Neural cell (in vitro differentiated cells): Measurements from ENCODE around the gene CHDH.

ENCODE experiments used
- EP300 ChIP-seq: fragments of 450-650 bp; conservative IDR thresholded peaks from 2 replicates; pipeline ENCODE4 v1.6.1; 2014; ENCODE audit warnings: antibody characterized with exemption, mild to moderate bottlenecking, moderate library complexity; ENCODE audit not compliant: poor library complexity, severe bottlenecking
- EZH2 ChIP-seq: fragments of 200-600, 300-800 bp; shearing (Covaris generic), sonication (generic); IDR thresholded peaks from 2 replicates; pipeline ENCODE4 v1.6.1; 2014; ENCODE audit warnings: antibody characterized with exemption, low read length, borderline replicate concordance, mild to moderate bottlenecking; ENCODE audit not compliant: insufficient read depth, poor library complexity, severe bottlenecking
- MXI1 ChIP-seq: fragments of 450-650 bp; conservative IDR thresholded peaks from 2 replicates; pipeline ENCODE4 v1.6.1; 2014; ENCODE audit warnings: antibody characterized with exemption, mild to moderate bottlenecking; ENCODE audit not compliant: poor library complexity, severe bottlenecking
- POLR2AphosphoS5 ChIP-seq: IDR thresholded peaks from 2 replicates; pipeline ENCODE4 v1.6.1; 2012
- RAD21 ChIP-seq: fragments of 450-650 bp; conservative IDR thresholded peaks from 2 replicates; pipeline ENCODE4 v1.6.1; 2014; ENCODE audit warnings: antibody characterized with exemption, mild to moderate bottlenecking, moderate library complexity
- REST ChIP-seq: IDR thresholded peaks from 2 replicates; pipeline ENCODE4 v1.6.1; 2012; ENCODE audit warnings: borderline replicate concordance
- SMC3 ChIP-seq: fragments of 450-650 bp; conservative IDR thresholded peaks from 2 replicates; pipeline ENCODE4 v1.6.1; 2014; ENCODE audit warnings: antibody characterized with exemption, mild to moderate bottlenecking, moderate library complexity; ENCODE audit not compliant: poor library complexity
- TAF1 ChIP-seq: IDR thresholded peaks from 2 replicates; pipeline ENCODE4 v1.6.1; 2012; ENCODE audit warnings: low read depth
- TF ChIP-seq, protein P1 (sequence below): fragments of 450-650 bp; IDR thresholded peaks from 2 replicates; pipeline ENCODE4 v1.5.1; 2014; ENCODE audit warnings: antibody characterized with exemption, mild to moderate bottlenecking, moderate library complexity; ENCODE audit not compliant: poor library complexity, severe bottlenecking

DNA sequence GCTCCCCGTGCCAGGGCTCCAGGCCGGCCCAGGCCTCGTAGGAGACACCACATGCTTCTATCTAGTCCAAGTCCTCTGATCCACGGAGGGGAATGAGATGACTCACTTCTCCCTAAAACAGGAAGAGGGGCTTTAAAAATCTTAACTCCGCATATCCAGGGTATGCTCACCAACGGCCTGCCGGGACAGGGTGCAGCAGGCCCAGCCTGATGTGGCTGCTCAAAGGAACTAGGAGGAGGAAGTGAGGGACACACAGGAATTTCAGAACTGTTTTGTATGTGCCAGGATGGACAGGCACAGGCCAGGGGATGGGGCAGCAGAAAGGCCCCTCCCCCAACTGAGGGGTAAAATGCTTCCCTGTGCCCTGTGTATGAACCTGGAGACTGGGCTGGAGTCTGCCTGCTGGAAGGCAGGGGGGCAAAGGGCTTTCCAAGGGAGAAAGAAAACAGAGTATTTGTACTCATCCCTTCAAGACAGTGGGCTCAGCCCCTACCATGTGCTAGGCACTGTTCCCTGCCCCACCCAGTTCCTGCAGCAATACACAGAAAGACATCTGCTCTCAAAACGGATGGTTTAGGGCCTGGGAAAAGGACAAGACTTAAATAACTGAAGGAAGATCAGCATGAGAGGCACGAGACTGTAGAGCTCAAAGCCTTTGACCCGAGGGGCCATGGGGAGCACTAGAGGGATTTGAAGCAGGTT is 22.1 kb downstream of the CHDH start:
- TF ChIP-seq, protein P1, sequence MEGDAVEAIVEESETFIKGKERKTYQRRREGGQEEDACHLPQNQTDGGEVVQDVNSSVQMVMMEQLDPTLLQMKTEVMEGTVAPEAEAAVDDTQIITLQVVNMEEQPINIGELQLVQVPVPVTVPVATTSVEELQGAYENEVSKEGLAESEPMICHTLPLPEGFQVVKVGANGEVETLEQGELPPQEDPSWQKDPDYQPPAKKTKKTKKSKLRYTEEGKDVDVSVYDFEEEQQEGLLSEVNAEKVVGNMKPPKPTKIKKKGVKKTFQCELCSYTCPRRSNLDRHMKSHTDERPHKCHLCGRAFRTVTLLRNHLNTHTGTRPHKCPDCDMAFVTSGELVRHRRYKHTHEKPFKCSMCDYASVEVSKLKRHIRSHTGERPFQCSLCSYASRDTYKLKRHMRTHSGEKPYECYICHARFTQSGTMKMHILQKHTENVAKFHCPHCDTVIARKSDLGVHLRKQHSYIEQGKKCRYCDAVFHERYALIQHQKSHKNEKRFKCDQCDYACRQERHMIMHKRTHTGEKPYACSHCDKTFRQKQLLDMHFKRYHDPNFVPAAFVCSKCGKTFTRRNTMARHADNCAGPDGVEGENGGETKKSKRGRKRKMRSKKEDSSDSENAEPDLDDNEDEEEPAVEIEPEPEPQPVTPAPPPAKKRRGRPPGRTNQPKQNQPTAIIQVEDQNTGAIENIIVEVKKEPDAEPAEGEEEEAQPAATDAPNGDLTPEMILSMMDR, result no peak
- TF ChIP-seq RAD21 (no peak), EZH2 (no peak), REST (no peak), EP300 (no peak), TAF1 (no peak), POLR2AphosphoS5 (no peak), MXI1 (no peak), SMC3 (no peak)
